Measurements from ENCODE around the gene FZD8.

DNA sequence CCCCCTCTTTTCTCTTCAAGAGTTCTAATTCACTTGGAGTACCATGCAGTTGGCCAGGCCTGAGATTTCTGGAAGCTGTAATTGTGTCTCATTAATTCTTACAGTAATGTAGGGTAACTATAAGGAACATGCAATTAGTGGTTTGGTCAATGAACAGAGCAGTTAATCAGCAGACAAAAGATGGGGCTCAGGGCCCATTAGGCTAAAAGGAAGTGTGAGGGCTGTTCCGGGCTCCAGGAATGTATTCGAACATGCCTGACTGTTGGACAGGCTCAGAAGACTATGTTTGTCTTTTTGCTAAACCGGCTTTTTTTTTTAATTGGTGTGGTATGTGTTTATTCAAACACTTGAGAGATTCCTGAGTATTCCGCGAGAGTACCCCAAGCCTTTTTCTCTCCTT lies 42.5 kb upstream of the FZD8 start:
- TF ChIP-seq, protein P1, sequence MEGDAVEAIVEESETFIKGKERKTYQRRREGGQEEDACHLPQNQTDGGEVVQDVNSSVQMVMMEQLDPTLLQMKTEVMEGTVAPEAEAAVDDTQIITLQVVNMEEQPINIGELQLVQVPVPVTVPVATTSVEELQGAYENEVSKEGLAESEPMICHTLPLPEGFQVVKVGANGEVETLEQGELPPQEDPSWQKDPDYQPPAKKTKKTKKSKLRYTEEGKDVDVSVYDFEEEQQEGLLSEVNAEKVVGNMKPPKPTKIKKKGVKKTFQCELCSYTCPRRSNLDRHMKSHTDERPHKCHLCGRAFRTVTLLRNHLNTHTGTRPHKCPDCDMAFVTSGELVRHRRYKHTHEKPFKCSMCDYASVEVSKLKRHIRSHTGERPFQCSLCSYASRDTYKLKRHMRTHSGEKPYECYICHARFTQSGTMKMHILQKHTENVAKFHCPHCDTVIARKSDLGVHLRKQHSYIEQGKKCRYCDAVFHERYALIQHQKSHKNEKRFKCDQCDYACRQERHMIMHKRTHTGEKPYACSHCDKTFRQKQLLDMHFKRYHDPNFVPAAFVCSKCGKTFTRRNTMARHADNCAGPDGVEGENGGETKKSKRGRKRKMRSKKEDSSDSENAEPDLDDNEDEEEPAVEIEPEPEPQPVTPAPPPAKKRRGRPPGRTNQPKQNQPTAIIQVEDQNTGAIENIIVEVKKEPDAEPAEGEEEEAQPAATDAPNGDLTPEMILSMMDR (conservative IDR thresholded peaks at IDR 0.05; ENCODE audit: low read depth, low read length), result no peak
- no peak for TF ChIP-seq EZH2 (IDR thresholded peaks at IDR 0.05; ENCODE audit: borderline replicate concordance, low read depth, low read length, poor library complexity, severe bottlenecking)

Measured in A673 (cell line).